Left hindlimb (tissue), 1 donor: ENCODE data around the gene CITED1.

Experiments used
- DNase-seq: peaks from one replicate; pipeline ENCODE4 v3.0.0-alpha.2; 2018

The CITED1 gene

DNA sequence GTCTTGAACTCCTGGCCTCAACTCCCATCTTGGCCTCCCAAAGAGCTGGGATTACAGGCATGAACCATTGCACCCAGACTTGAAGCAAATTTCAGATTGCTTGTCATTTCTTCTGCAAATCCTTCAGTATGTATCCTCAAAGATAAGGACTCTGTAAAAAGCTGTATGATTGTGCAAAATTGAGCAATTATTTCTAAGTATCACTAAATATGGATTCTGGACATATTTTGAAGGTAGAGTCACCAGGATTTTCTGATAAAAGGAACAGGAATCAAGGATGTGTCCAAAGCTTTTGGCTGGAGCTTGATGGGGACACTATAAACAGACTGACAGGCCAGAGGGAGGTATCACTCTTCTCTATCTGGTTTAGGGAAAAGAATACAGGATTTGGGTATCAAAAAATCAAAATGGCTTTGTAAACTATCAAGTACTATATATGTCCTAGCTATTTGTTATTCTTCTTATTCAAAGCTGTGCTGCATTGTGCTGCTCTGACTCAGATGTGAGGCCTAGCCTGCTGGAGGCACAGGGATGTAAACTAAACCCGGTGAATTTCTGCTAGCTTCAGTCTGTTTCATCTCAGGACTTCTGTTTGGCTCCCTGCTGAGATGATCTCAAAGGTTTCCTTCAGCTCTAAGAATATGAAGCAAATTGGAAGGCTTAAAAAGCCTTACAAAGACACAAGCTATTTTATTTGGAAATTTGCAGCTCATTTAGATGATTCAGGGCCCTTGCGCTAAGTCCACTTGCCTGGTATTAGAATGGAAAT lies 36.9 kb downstream of the CITED1 start:
- DNase-seq: no peak

DNA sequence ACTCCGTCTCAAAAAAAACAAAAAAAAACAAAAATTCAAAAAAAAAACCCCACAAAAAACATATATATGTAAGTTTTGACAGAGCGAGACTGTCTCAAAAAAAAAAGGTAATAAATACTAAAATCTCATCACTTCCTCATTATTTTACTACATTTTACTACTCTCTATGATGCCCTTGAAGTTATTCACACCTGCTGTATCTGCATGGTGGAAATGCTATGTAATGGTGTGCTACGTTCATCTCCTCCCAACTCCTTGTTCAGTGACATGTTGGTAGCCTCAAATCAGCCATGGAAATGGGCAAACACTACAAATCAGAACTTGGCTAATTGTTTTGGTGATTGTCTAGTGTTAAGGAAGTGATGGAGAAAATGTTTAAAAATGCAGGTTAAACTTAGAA lies 40.5 kb downstream of the CITED1 start:
- DNase-seq: no peak

DNA sequence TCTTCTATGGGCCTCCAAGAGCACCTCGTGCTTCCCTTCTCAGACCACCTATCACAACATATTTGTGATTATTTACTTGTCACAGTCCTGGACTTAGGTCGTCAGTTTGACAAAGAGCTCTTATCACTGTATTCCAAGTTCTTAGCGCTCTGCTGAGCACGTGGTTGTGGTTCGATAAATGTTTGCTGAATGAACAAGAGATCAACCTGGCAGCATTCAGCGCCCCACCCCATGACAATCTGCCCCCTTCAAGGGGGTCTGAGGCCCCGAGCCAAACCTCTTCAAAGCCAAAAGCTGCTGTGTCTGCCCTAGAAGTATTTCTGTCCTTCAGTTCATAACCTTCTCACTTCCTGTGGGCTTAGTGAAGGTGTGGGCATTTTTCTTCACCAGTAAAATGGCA lies 43.6 kb downstream of the CITED1 start:
- DNase-seq: no peak

DNA sequence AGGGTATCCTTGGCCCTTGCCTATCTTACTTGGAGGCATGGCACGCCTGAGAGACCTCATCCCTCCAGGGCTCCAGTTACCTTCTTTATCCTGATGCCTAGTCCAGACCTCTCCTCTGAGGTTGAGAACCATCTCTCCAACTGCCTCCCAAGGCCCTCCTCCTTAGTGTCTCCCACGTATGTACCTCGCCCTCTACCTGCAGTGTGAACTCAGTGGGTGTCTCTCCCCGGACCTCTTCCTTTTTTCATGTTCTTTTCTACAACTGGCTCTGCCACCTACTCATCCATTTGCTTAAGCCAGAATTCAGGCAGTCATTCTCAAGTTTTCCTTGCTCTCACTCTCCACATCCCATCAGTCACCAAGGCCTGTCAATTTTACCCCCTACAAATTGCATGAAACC lies 45.3 kb downstream of the CITED1 start:
- DNase-seq: no peak

DNA sequence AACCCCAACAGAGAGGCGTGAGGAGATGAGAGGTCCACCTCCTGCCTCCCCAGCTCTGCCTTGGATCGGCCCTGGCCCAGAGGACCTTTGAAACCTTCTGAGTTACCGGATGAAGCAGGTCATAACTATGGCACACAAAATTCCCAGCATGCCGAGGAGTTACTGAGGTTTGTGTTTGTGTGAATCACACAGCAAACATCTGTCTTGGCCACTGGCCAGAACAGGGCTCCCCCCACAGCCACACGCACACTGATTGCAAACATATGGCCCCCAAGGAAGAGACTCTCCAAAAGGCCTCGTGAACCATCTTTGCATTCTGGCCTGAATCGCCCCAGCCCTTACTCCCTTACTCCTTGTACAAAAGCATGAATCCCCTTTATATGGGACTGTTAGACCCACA lies 47.5 kb downstream of the CITED1 start:
- DNase-seq: no peak

DNA sequence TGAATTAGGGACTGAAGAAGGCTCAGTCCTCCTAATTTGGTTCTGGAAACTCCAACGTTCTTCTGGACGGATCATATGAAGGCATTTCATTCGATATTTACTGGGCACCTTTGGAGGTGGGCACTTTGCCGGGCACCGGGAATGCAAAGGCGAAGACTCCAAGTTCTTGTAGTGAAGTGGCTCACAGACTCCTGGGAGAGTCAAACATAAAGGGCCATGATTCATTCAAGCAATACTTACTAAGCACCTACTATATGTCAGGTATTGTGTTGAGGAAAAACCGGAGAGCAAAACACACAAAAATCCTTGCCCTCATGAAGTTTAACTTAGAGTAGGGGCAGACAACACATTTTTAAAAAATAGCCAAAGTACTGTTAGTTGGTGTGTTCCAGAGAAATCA lies 49.9 kb downstream of the CITED1 start:
- no peak for DNase-seq

DNA sequence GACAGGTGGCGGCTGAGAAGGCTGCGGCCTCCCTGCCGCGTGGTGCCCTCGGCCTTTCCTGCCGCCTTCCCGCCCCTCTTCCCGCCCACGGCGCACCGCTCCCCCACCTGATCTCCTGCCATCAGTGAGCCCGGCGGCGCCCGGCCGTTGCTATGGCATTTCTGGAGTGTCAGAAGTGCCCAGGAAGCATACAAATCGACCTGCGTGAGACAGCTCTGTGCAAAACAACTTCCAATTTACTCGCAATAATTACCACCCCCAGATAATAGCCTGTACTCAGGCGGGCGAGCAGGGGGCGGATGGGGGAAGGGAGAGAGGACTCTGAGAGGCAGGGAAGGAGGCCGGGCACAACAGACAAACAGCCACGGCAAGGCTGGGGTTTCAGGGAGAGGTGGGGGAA lies 50.3 kb downstream of the CITED1 start:
- DNase-seq: no peak

DNA sequence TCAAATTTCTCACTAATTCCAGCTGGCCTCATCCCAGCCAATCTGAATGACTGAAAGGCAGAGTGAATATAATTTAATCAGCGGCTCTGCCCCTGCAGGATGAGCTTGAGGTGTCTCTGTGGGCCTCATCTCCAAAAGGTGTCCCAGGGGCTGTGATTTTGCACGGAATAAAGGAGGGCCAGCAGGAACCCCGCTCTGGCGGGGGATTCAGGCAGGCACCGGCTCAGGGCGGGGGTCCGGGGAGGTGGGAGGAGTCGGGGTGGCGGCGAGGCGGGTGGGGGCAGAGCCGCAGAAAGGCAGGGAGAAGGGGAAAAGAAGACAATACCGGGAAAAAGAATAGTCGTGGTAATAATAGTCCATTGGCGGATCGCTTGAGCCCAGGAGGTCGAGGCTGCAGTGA lies 50.9 kb downstream of the CITED1 start:
- no peak for DNase-seq

DNA sequence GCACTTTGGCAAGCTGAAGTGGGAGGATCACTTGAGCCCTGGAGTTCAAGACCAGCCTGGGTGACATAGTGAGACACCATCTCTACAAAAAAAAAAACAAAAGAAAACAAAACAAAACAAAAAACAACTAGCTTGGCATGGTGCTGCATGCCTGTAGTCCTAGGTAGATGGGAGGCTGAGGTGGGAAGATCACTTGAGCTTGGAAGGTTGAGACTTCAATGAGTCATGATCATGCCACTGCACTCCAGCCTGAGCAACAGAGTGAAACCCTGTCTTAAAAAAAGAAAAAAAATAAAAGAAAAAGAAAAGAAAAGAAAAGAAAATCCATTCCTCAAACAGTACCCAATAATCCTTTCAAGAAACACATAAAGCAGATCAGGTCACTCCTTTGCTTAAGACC lies 52.0 kb downstream of the CITED1 start:
- no peak for DNase-seq
